ENCODE data around the gene CEP85. TPM values are rescaled to one million over a fixed set of nuclear protein-coding genes. Genes with fewer than 3 reads are reported as not detected.

CEP85 gene
- total and polyA plus RNA-seq, 9 of the 15 experiments (the other 6 are each of a cell fraction or from before 2014, with no cell fraction given), result 42.1 to 140 (median 92.6) TPM

DNA sequence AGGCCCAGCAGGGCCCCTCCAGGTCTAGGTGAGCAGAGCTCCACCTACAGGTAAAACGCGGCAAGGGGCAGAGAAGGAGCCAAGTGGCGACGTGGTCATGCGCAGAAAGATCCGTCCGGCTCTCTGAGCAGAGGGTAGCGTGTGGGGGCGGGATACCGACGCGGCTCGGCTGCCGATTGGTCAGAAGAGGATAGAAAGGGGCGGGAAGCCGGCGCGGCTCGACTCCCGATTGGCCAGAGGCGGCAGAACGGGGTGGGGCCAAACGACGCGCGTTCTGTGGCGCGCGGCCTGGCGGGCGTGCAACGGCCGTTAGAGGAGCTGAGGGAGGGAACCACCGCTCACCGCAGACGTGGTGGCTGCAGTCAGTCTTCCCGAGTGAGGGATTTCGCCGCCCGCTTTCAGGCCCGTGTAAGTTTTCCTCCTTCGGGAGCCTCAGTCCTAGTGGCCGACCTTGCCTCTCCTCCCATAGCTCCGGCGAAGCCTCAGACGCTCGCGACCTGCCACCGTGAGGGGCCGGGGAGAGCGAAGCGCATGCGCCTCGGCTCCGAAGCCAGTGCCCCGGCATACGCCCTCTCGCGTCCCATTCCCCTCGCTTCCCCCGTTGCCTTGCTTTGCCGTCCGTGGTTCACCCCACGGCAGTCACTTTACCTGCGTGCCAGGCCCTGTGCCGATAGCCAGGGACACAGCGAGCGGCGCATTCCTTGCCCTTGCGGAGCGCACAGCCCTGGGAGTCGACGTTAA, at the start of gene CEP85 (continued):
- no peak for TF ChIP-seq PPARD (CRISPR knock-in tag; IDR thresholded peaks at IDR 0.05)
- TF ChIP-seq BCL6 (CRISPR knock-in tag; IDR thresholded peaks at IDR 0.05), result no peak
- 0 out of 2 replicates have a peak, but pooled peaks have one; percentile 7 for TF ChIP-seq ZNF695 (CRISPR knock-in tag; IDR thresholded peaks at IDR 0.05)
- TF ChIP-seq HMGN3 (IDR thresholded peaks at IDR 0.05; ENCODE audit: borderline replicate concordance, extremely low read depth, insufficient read length, low read depth, low read length), result peak; percentile 92
- no peak for TF ChIP-seq RUNX1 (IDR thresholded peaks at IDR 0.05; ENCODE audit: low read depth)
- no peak for TF ChIP-seq CEBPB (tag; IDR thresholded peaks at IDR 0.05)
- TF ChIP-seq ZNF507 (tag; conservative IDR thresholded peaks at IDR 0.05), result no peak
- peak; percentile 45 for TF ChIP-seq PHF20 (IDR thresholded peaks at IDR 0.05; ENCODE audit: partially characterized antibody)
- TF ChIP-seq BMI1 (IDR thresholded peaks at IDR 0.05; ENCODE audit: low read length), result no peak
- no peak for TF ChIP-seq U2AF2 (optimal IDR thresholded peaks at IDR 0.05; ENCODE audit: low read depth, low read length)
- TF ChIP-seq MCM5 (IDR thresholded peaks at IDR 0.05; ENCODE audit: low read depth), result no peak
- peak; percentile 85; the same call in 1 of the 2 replicates for TF ChIP-seq KLF6 (CRISPR knock-in tag; IDR thresholded peaks at IDR 0.05; ENCODE audit: borderline replicate concordance)
- TF ChIP-seq PHF21A (IDR thresholded peaks at IDR 0.05; ENCODE audit: borderline replicate concordance, low read depth), result no peak; the same call in 1 of the 2 replicates
- TF ChIP-seq HOXB6 (CRISPR knock-in tag; IDR thresholded peaks at IDR 0.05; ENCODE audit: borderline replicate concordance), result no peak
- TF ChIP-seq KLF10 (CRISPR knock-in tag; IDR thresholded peaks at IDR 0.05), result no peak
- TF ChIP-seq, protein P1, sequence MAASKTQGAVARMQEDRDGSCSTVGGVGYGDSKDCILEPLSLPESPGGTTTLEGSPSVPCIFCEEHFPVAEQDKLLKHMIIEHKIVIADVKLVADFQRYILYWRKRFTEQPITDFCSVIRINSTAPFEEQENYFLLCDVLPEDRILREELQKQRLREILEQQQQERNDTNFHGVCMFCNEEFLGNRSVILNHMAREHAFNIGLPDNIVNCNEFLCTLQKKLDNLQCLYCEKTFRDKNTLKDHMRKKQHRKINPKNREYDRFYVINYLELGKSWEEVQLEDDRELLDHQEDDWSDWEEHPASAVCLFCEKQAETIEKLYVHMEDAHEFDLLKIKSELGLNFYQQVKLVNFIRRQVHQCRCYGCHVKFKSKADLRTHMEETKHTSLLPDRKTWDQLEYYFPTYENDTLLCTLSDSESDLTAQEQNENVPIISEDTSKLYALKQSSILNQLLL (CRISPR knock-in tag; IDR thresholded peaks at IDR 0.05; ENCODE audit: borderline replicate concordance), result no peak
- no peak for TF ChIP-seq ZBTB8A (IDR thresholded peaks at IDR 0.05; ENCODE audit: partially characterized antibody)
- TF ChIP-seq ZNF354B (CRISPR knock-in tag; IDR thresholded peaks at IDR 0.05), result 0 out of 2 replicates have a peak, but pooled peaks have one; percentile 35
- TF ChIP-seq ZNF589 (CRISPR knock-in tag; IDR thresholded peaks at IDR 0.05; ENCODE audit: low read depth), result peak; percentile 4; the same call in 1 of the 2 replicates
- TF ChIP-seq CREB3 (tag; conservative IDR thresholded peaks at IDR 0.05; ENCODE audit: low read depth), result no peak
- peak; percentile 89 for TF ChIP-seq RNF2 (IDR thresholded peaks at IDR 0.05)
- TF ChIP-seq THRB (CRISPR knock-in tag; conservative IDR thresholded peaks at IDR 0.05), result peak; percentile 71; the same call in 1 of the 2 replicates
- TF ChIP-seq ZNF197 (CRISPR knock-in tag; IDR thresholded peaks at IDR 0.05; ENCODE audit: low read depth), result no peak
- TF ChIP-seq CC2D1A (IDR thresholded peaks at IDR 0.05), result peak; percentile 58; the same call in 1 of the 2 replicates
- no peak for TF ChIP-seq SMAD2 (IDR thresholded peaks at IDR 0.05; ENCODE audit: low read depth, low read length)
- TF ChIP-seq TEAD2 (tag; IDR thresholded peaks at IDR 0.05), result no peak
- TF ChIP-seq NCOA4 (IDR thresholded peaks at IDR 0.05; ENCODE audit: partially characterized antibody), result no peak

All from K562 (cell line).